HepG2 (cell line): ENCODE results near the gene G6PC3. TPM values are rescaled to one million over a fixed set of nuclear protein-coding genes. Genes with fewer than 3 reads are reported as not detected.

ENCODE experiments used
- ARNTL ChIP-seq: sonication (generic); formaldehyde crosslinking; IDR thresholded peaks from 2 replicates; pipeline ENCODE4 v1.4.0; 2020; ENCODE audit warnings: mild to moderate bottlenecking, missing genetic modification reagents
- ATF4 ChIP-seq, 2 experiments: fragments of 450-650 bp in 1 of 2; sonication (generic) in 1 of 2; formaldehyde crosslinking; IDR thresholded peaks; 2 replicates each; pipeline versions ENCODE4 v1.5.0 to v1.8.0; 2020 to 2022; ENCODE audit warnings: mild to moderate bottlenecking in 1 of 2, missing genetic modification reagents in 1 of 2
- CEBPB ChIP-seq: IDR thresholded peaks from 2 replicates; pipeline ENCODE4 v1.6.1; 2011; ENCODE audit warnings: low read depth, low read length, improper control_type of control experiment, borderline replicate concordance
- FOXO4 ChIP-seq: sonication (generic); formaldehyde crosslinking; conservative IDR thresholded peaks from 2 replicates; pipeline ENCODE4 v1.8.1; 2023; ENCODE audit warnings: missing genetic modification reagents
- KLF11 ChIP-seq: IDR thresholded peaks from 2 replicates; pipeline ENCODE4 v1.6.1; 2016; ENCODE audit warnings: missing compliant biosample characterization
- NONO ChIP-seq, 2 experiments: fragments of 450-650 bp in 1 of 2; sonication (generic) in 1 of 2; formaldehyde crosslinking in 1 of 2; IDR thresholded peaks in 1 of 2; conservative IDR thresholded peaks in 1 of 2; 2 replicates each; pipeline versions ENCODE4 v1.6.1 to v1.8.0; 2017 to 2022; ENCODE audit warnings: mild to moderate bottlenecking in 1 of 2, missing genetic modification reagents in 1 of 2, moderate library complexity in 1 of 2
- PRDM15 ChIP-seq: sonication (generic); formaldehyde crosslinking; IDR thresholded peaks from 2 replicates; pipeline ENCODE4 v1.4.0; 2020; ENCODE audit warnings: missing genetic modification reagents
- RXRA ChIP-seq: sonication (generic); formaldehyde crosslinking; IDR thresholded peaks from 2 replicates; pipeline ENCODE4 v1.5.1; 2020; ENCODE audit warnings: missing genetic modification reagents
- SALL1 ChIP-seq: sonication (generic); formaldehyde crosslinking; IDR thresholded peaks from 2 replicates; pipeline ENCODE4 v1.8.0; 2022; ENCODE audit warnings: mild to moderate bottlenecking, missing genetic modification reagents
- SOX13 ChIP-seq, 3 experiments: fragments of 450-650 bp in 1 of 3; sonication (generic) in 1 of 3; formaldehyde crosslinking in 1 of 3; IDR thresholded peaks in 2 of 3; conservative IDR thresholded peaks in 1 of 3; 2 replicates each; pipeline versions ENCODE4 v1.5.0 to v1.6.1; 2016 to 2020; ENCODE audit warnings: antibody characterized with exemption in 1 of 3, mild to moderate bottlenecking in 1 of 3, missing compliant biosample characterization in 1 of 3, missing genetic modification reagents in 1 of 3, moderate library complexity in 1 of 3
- ZBTB33 ChIP-seq: sonication (generic); formaldehyde crosslinking; IDR thresholded peaks from 2 replicates; pipeline ENCODE4 v1.4.0; 2020; ENCODE audit warnings: missing genetic modification reagents
- ZNF30 ChIP-seq: sonication (generic); formaldehyde crosslinking; IDR thresholded peaks from 2 replicates; pipeline ENCODE4 v1.5.0; 2020; ENCODE audit warnings: mild to moderate bottlenecking, missing genetic modification reagents
- ZNF383 ChIP-seq: sonication (generic); formaldehyde crosslinking; IDR thresholded peaks from 2 replicates; pipeline ENCODE4 v1.4.0; 2020; ENCODE audit warnings: missing genetic modification reagents, mild to moderate bottlenecking, borderline replicate concordance
- ZNF570 ChIP-seq: sonication (generic); formaldehyde crosslinking; IDR thresholded peaks from 2 replicates; pipeline ENCODE4 v1.4.0; 2020; ENCODE audit warnings: mild to moderate bottlenecking, missing genetic modification reagents, borderline replicate concordance
- ZNF766 ChIP-seq: sonication (generic); formaldehyde crosslinking; IDR thresholded peaks from 2 replicates; pipeline ENCODE4 v1.5.0; 2020; ENCODE audit warnings: missing genetic modification reagents, borderline replicate concordance
- polyA plus RNA-seq, 8 experiments: library from polyadenylated mRNA; depleted of rRNA in 3 of 8; stranded (reverse) in 7 of 8; unstranded in 1 of 8; fragments of >200 nt; fragmentation: Illumina TruSeq in 4 of 8; extraction: Trizol in 4 of 8; gene quantifications; 2 replicates each; pipeline versions ENCODE4 v1.2.1 to v1.2.3, GENCODE V29; 2011 to 2016; ENCODE audit warnings: low read depth in 4 of 8, missing spikeins in 1 of 8, mixed read lengths in 1 of 8; ENCODE audit not compliant: insufficient read depth in 1 of 8
- total RNA-seq, 5 experiments: library from RNA; depleted of rRNA; stranded (reverse); fragments of >200 nt; fragmentation: Illumina TruSeq; extraction: Trizol; gene quantifications; 2 replicates each; pipeline ENCODE4 v1.2.3, GENCODE V29; 2016; ENCODE audit warnings: low read depth in 1 of 5
- TF ChIP-seq, protein P1 (sequence below): sonication (generic); formaldehyde crosslinking; IDR thresholded peaks from 2 replicates; pipeline ENCODE4 v1.5.1; 2020; ENCODE audit warnings: missing genetic modification reagents, mild to moderate bottlenecking, borderline replicate concordance

The G6PC3 gene
- total and polyA plus RNA-seq, 2 of the 13 experiments (the other 11 are each of a cell fraction or from before 2014, with no cell fraction given), result 38.5 to 75.8 TPM

DNA sequence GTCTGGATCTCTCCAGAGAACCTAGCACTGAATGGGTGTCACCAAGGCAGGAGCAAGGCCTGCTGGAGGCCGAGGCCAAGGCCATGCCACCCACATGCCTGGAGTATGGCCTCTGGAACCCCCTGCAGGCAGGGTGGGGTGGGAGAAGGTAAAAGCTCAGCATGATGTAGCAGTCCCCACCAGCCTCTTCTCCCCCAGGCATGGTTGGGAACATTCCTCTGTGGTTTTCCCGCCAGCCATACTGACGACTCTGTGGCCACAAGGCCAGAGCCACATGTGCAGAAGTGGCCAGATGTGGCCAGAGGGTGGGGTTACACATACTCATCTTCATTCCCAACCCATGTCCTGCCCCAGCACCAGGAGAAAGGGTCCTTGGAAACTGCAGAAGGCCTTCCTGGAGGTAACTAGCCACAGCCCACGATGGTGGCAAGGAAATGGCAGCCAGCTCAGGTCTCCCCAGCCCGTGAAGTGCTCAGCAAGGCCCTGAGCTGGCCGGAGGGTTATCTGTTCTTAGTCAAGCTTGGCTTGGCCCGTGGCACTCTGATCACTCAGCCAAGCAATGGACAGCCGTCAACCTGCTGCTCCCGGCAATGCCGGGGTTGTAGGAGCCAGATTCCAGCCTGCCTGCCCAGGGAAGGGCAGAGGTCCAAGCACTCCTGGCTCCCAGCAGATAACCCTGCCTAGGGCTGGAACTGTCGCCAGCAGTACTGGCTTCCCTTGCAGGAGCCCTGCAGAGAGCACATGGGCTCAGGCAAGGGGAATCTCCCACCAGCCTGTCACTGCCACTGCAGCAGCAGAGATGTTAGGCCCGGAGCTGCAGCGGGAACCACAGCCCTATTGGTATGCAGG is 26.8 kb downstream of the G6PC3 start (continued):
- TF ChIP-seq ZBTB33 (CRISPR knock-in tag) (peak; percentile 94), PRDM15 (no peak), ZNF766 (CRISPR knock-in tag) (no peak), RXRA (CRISPR knock-in tag) (peak; percentile 31; the same call in 1 of the 2 replicates), ZNF30 (CRISPR knock-in tag) (no peak), ATF4 (CRISPR knock-in tag; IDR thresholded peaks at IDR 0.05) (no peak), FOXO4 (CRISPR knock-in tag) (no peak), SOX13 (IDR thresholded peaks at IDR 0.05) (no peak), SOX13 (CRISPR knock-in tag; conservative IDR thresholded peaks at IDR 0.05 in 1 of 2, IDR thresholded peaks at IDR 0.05 in 1 of 2) (no peak), KLF11 (CRISPR knock-in tag) (no peak), SALL1 (CRISPR knock-in tag) (peak; percentile 43; the same call in 1 of the 2 replicates), ZNF383 (no peak), ZNF570 (no peak), NONO (IDR thresholded peaks at IDR 0.05) (no peak), NONO (CRISPR knock-in tag; conservative IDR thresholded peaks at IDR 0.05) (no peak), ARNTL (CRISPR knock-in tag) (no peak), CEBPB (no peak)
- TF ChIP-seq, protein P1, sequence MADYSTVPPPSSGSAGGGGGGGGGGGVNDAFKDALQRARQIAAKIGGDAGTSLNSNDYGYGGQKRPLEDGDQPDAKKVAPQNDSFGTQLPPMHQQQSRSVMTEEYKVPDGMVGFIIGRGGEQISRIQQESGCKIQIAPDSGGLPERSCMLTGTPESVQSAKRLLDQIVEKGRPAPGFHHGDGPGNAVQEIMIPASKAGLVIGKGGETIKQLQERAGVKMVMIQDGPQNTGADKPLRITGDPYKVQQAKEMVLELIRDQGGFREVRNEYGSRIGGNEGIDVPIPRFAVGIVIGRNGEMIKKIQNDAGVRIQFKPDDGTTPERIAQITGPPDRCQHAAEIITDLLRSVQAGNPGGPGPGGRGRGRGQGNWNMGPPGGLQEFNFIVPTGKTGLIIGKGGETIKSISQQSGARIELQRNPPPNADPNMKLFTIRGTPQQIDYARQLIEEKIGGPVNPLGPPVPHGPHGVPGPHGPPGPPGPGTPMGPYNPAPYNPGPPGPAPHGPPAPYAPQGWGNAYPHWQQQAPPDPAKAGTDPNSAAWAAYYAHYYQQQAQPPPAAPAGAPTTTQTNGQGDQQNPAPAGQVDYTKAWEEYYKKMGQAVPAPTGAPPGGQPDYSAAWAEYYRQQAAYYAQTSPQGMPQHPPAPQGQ (CRISPR knock-in tag), result no peak
